GM18511 (cell line): Measurements from ENCODE around the gene ARHGEF1.
"Not testable (repeated sequence)": the region's sequence is repeated elsewhere in the genome, so short reads cannot be mapped to it uniquely, and the experiment has no call there.

ENCODE experiments used
- ATAC-seq: cut with Tn5 transposase; IDR thresholded peaks from one replicate; pipeline ENCODE4 v1.9.1; 2021; ENCODE audit warnings: mild to moderate bottlenecking, moderate library complexity; ENCODE audit not compliant: unreplicated experiment

The ARHGEF1 gene

DNA sequence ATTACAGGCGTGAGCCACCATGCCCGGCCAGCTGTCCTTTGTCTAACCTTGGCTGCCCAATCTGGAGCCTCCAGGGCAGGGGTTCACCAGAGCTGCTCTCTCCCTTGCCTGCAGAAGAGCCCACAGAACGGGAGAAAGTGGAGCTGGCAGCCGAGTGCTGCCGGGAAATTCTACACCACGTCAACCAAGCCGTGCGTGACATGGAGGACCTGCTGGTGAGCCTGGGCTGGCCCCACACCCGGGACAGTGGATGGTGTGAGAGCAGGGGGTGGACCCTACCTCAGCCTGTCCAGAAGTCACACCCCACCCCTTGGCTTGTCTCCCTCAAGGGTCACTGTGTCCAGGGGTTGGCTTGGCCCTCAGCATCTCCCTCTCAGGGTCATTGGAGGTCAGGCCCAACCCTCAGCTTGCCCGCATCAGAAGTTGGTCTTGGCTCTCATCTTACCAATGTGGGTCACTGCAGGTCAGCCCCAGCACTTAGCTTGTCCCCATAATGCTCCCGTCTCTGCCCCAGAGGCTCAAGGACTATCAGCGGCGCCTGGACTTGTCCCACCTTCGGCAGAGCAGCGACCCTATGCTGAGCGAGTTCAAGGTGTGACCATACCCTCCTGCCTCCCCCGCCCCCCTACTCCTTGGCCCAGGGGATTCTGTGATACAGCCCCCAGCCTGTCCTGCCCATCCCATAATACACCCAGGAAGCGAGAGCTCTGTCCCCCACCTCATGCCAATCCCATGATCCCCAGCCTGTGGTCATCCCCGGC is 20.4 kb downstream of the ARHGEF1 start:
- ATAC-seq, result no peak

GRCh38 chr19:41904118-41904870 is 21.3 kb downstream of the ARHGEF1 start:
- no peak for ATAC-seq

DNA sequence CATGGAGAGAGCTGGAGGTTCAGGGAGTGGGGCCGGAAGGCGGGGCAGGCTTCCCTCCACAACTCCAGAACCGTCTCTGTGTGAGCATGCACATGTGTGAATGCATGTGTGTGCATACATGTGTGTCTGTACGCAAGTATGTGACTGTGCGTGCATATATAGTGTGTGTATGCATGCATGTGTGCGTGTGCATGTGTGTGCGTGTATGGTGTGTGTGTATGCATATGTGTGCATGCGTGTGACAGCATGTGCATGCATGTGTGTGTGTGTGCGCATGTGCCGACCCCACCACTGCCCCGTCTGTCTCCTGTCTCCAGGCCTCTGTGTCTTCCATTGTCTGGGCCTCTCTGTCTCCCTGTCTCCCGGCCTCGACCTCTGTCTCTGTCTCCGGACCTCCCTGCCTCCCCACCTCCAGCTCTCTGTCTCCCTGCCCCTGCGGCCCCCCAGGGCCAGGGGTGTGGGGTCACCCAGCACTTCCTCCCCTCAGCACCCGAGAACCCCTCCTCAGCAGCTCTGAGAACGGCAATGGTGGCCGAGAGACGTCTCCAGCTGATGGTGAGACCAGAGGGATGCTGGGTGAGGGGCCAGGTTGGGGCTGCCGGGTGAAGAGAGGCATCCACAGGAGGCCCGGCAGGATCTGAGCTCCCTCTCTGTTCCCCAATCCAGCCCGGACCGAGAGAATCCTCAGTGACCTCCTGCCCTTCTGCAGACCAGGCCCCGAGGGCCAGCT is 22.5 kb downstream of the ARHGEF1 start:
- ATAC-seq, result no peak

DNA sequence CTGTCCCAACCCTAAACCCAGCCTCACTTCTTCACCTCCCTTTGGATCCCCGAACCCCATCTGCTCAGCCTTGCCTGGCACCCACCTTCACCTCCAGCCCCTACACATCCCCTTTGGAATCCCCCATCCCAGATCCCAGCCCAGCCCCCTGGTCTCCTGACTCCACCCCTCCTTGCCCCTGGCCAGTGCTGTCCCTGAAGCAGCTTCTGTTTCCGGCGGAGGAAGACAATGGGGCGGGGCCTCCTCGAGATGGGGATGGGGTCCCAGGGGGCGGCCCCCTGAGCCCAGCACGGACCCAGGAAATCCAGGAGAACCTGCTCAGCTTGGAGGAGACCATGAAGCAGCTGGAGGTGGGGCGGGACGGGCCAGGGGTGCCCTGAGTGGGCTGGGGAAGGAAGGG is 23.3 kb downstream of the ARHGEF1 start:
- ATAC-seq, result no peak

GRCh38 chr19:41906916-41907680 is 24.1 kb downstream of the ARHGEF1 start:
- ATAC-seq, result no peak

DNA sequence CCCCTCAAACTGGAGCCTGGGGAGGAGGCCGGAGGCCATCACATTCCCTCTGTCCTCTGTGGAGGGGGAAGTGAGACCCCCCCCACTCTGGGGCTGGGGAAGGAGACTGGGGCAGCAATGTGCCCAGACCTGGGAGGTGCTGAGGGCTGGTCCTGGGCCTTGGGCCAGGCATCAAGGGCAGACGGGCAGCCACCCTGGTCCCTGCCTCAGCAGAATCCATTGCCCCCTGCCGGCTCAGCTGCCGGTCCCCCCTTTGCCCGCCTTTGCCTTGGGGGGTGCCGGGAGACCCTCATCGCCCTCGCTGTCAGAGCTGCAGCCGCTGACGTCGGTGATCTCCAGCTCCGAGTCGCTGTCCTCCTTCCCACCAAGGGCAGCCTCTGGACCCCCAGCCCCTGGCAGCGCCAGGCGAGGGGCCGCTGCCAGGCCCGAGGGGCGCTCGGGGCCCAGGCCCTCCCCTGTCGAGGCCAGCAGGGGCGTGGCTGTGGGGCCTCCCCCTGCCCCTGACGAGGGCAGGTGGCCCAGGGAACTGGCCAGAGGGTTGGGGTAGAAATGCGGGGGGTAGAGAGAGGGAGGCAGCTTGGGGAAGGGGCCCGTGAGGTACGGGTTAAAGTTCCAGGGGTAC is 25.1 kb downstream of the ARHGEF1 start:
- ATAC-seq, result no peak

- ATAC-seq, result no peak
These were observed 25.9 kb downstream of the ARHGEF1 start for GRCh38 chr19:41908724-41909464.

DNA sequence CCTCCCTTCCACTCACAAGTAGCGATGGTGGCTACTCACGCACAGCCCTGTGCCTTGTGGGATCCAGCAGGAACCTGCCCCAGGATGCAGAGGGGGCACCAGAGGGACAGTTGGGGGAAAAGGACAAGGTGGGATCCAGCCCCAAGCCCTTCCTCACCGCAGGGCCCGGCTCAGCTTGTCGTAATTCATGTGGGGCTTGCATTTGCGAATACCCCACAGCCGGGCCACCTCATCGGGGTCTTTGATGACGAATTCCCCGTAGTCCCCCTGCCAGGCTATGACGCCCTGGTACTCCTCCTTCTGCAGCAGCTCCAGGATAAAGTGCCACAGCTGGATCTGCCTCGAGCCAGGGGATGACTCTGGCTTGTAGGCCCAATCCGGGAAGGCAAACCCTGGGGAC is 26.7 kb downstream of the ARHGEF1 start:
- no peak for ATAC-seq

GRCh38 chr19:41910240-41910991 is 27.4 kb downstream of the ARHGEF1 start:
- ATAC-seq, result no peak

GRCh38 chr19:41910992-41911888 is 28.3 kb downstream of the ARHGEF1 start:
- no peak for ATAC-seq

DNA sequence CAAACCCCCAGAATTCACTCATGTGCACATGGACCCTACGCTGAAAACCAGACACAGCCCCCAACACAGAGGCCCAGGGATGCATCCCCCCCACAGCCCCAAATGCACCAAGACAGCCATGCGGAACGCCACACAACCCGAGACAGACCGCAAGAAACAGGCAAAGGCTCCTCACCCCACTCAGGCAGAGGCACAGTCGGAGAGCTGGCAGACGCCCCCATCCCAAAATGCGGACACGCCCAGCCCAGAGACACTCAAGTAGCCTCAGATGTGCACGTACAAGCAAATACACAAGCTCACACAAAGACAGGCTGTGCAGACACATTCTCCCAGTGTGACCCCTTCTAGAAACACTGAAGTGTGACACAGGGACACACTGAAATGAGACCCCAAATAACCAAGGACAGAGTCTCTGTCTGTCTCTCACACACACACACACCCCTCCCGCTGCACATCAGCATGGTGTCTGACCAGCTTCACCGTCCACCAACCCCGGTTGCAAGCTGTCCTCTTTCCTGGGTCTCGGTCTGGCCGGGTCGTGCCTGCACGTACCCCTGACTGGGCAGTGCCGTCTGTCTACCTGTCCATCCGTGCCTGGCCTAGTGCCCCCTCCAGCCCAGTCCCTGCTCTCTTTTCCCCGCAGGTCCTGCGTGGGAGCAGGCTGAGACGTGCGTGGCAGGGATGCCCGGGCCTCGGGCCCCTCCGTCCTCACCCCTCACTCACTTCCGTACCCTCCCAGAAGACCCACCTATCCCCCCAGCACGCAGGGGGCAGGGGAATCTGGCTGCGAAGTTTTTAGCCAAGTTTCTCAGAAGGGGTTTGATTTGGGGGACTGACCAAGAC is 29.1 kb downstream of the ARHGEF1 start:
- ATAC-seq, result no peak

DNA sequence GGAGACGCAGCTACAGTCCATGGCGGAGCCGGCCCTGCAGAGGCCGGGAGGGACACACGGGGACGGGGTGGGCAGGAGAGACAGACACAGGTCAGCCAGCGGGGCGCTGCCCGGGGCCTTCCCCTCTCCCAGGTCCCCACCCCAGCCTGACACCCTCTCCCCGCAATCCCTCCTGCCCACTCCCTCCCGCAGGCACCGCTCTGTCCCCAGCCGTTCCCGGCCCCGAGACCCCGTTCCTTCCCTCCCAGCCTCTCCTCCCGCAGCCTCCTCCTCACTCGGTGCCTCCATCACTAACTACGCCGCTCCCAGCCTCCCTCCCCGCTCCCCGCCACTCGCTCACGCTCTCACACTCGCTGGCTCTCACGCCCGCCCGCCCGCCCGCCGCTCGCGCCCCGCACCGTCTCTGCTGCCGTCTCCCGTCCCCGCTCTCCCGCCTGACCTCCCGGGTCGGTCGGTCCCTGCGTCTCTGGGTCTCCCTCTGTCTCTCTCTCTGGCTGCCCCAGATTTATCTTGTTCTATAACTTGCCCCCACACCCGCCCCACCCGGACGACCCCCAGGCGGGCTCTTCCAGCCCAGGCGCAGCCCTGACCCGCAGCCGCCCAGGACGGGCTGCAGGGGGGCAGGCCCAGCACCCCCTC is 30.0 kb downstream of the ARHGEF1 start:
- ATAC-seq, result no peak

- ATAC-seq, result no peak
These were observed 30.8 kb downstream of the ARHGEF1 start for GRCh38 chr19:41913538-41914423.

- ATAC-seq, result not testable (repeated sequence)
These were observed 31.4 kb downstream of the ARHGEF1 start for GRCh38 chr19:41914424-41914834.

DNA sequence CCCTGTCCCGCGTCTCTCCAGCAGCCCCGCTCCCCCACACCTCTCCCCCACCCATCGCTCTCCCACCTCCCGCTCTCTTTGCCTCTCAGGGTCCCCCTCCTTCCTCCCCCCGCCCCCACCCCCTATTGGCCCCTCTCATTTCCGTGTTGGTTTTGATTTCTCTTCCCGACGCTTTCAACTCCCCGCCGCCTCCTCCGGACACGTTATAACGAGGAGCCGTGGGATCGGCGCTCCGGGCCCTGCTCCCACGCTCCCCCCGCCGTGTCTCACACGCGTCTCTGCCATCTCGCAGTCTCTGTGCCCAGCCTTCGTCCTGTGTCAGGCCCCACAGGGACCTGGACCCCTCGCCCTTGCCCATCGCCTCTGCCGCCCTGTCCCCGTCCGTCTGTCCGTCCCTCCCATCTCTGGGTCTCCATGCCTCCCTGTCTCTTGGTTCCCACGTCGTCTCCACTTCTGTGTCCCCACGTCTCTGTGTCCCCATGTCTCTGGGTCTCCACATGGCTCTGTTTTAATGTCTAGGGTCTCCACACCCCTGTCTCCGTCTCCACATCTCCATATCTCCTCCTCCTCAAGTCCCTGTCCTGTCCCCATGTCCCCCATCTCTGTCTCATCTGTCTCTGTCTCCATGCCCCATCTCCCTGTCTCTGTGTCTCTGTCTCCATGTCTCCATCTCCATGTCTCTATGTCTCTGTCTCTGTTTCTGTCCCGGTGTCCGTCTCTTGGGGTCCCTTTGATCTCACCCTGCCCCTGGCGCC is 32.2 kb downstream of the ARHGEF1 start:
- no peak for ATAC-seq
